ENCODE results near the gene DRAP1. TPM values are rescaled to one million over a fixed set of nuclear protein-coding genes. Genes with fewer than 3 reads are reported as not detected.

The DRAP1 gene
- total RNA-seq, 1 donor from 2014 or later = 160 TPM

- intact Hi-C loops (cut with micrococcal nuclease) = loop anchor here (1.0 kb wide), 7 partner anchors 9 to 180 kb away; partner anchors contain the start of genes C11orf68, CCDC85B, DRAP1 and RNASEH2C
Measured at GRCh38 chr11:65900125-65900898, 18.9 kb upstream of the DRAP1 start, which contains the start of gene FOSL1. FOSL1 (minus strand) TSS chr11:65900388; CDS start chr11:65900339, 49 bp downstream.

GRCh38 chr11:65900899-65901180 is 18.4 kb upstream of the DRAP1 start:
- intact Hi-C loops (cut with micrococcal nuclease) = loop anchor here (1.0 kb wide), 7 partner anchors 8 to 181 kb away; partner anchors contain the start of genes C11orf68, CCDC85B, DRAP1 and RNASEH2C

- intact Hi-C loops (cut with micrococcal nuclease) = no loop called here
Measured at GRCh38 chr11:65903068-65903481, 16.2 kb upstream of the DRAP1 start.

- intact Hi-C loops (cut with micrococcal nuclease) = no loop called here
Measured at GRCh38 chr11:65903715-65904114, 15.5 kb upstream of the DRAP1 start.

GRCh38 chr11:65906602-65907001 is 12.6 kb upstream of the DRAP1 start:
- intact Hi-C loops (cut with micrococcal nuclease) = no loop called here

- intact Hi-C loops (cut with micrococcal nuclease) = no loop called here
Measured at GRCh38 chr11:65907878-65908277, 11.3 kb upstream of the DRAP1 start.

GRCh38 chr11:65911682-65912568 is 7.3 kb upstream of the DRAP1 start:
- intact Hi-C loops (cut with micrococcal nuclease) = no loop called here

- intact Hi-C loops (cut with micrococcal nuclease) = no loop called here
Measured at GRCh38 chr11:65912845-65913244, 6.4 kb upstream of the DRAP1 start.

- intact Hi-C loops (cut with micrococcal nuclease) = loop anchor here (5.0 kb wide), 1 partner anchor 253 kb away; the partner anchor contains the start of gene RELA
Measured at GRCh38 chr11:65915101-65915820, 4.0 kb upstream of the DRAP1 start.

GRCh38 chr11:65915821-65916251 is 3.4 kb upstream of the DRAP1 start:
- intact Hi-C loops (cut with micrococcal nuclease) = loop anchor here (5.0 kb wide), 1 partner anchor 254 kb away; the partner anchor contains the start of gene RELA

GRCh38 chr11:65916391-65916790 is 2.8 kb upstream of the DRAP1 start:
- intact Hi-C loops (cut with micrococcal nuclease) = loop anchor here (5.0 kb wide), 1 partner anchor 254 kb away; the partner anchor contains the start of gene RELA

GRCh38 chr11:65917077-65917433 is 2.2 kb upstream of the DRAP1 start:
- intact Hi-C loops (cut with micrococcal nuclease) = loop anchor here (5.0 kb wide), 1 partner anchor 255 kb away; the partner anchor contains the start of gene RELA

GRCh38 chr11:65917434-65918210 is 1.6 kb upstream of the DRAP1 start:
- intact Hi-C loops (cut with micrococcal nuclease) = loop anchor here (5.0 kb wide), 1 partner anchor 255 kb away; the partner anchor contains the start of gene RELA

GRCh38 chr11:65918211-65919140 is 750 bp upstream of the DRAP1 start, which contains the start of gene C11orf68:
C11orf68 (minus strand) TSS chr11:65919062; CDS start chr11:65919031, 31 bp downstream.
- intact Hi-C loops (cut with micrococcal nuclease) = loop anchor here (1.0 to 5.0 kb wide), 12 partner anchors 10 to 350 kb away; partner anchors contain the start of genes BANF1, CCDC85B, EIF1AD and FOSL1

- intact Hi-C loops (cut with micrococcal nuclease) = loop anchor here (1.0 to 5.0 kb wide), 12 partner anchors 9 to 349 kb away; partner anchors contain the start of genes BANF1, CCDC85B, EIF1AD and FOSL1
Measured at GRCh38 chr11:65919573-65920371, 546 bp downstream of the DRAP1 start.

GRCh38 chr11:65920372-65920802 is 1.2 kb downstream of the DRAP1 start:
- intact Hi-C loops (cut with micrococcal nuclease) = no loop called here

GRCh38 chr11:65921033-65921555 is 1.9 kb downstream of the DRAP1 start:
- intact Hi-C loops (cut with micrococcal nuclease) = no loop called here

GRCh38 chr11:65921876-65922275 is 2.6 kb downstream of the DRAP1 start:
- intact Hi-C loops (cut with micrococcal nuclease) = no loop called here

Data from T-helper 1 cell treated with Interleukin-12 subunit alpha and Interleukin-12 subunit beta and Interleukin-4 antibody, amounts not matched to agents 30 ng/mL and 1 ng/mL, for 36 hours (primary cell).